Measurements from ENCODE around the gene PTPRG. TPM values are rescaled to one million over a fixed set of nuclear protein-coding genes. Genes with fewer than 3 reads are reported as not detected.

The PTPRG gene
- total and polyA plus RNA-seq, 10 of the 15 experiments (the other 5 are each of a cell fraction or from before 2014, with no cell fraction given) = 0.29 to 20.7 (median 1.4) TPM

DNA sequence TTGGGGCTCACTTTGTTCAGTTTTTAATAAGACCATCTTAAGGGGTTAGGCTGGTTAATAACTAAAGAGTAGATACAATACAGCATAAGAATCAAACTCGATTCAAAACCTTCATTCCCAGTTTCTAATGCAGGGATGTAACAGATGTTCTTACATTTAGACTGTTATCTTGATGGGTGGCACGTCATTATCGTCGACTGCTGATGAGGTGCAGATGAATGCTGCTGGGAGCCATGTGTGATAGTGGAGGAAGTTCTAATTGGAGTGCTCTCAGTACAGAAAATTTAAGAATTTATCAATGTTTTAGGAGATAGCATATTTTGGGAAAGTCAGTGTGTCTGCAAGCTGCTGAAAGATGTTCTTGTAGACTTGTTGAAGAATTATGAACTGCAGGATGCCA lies 331.5 kb downstream of the PTPRG start:
- H2AFZ ChIP-seq (ENCODE audit: control insufficient read depth, low read depth, low read length) = no peak overlapping the region
- no peak overlapping the region for H3K4me3 ChIP-seq
- H4K20me1 ChIP-seq (ENCODE audit: control insufficient read depth, insufficient read depth) = no peaks in the 10 kb centered on the region
- ChIA-PET RAD21 (ENCODE audit: unreplicated experiment) (interaction anchor here (1.9 to 2.7 kb wide), 4 partner anchors 11 to 26 kb away, joined by 4 to 26 read pairs (median 12); no protein-coding TSS in a partner anchor), POLR2A (interaction anchor here (1.0 to 4.6 kb wide), 3 partner anchors 11 to 328 kb away, joined by 3 to 17 read pairs (median 11); no protein-coding TSS in a partner anchor), CTCF (interaction anchor here (3.4 kb wide), 1 partner anchor 42 kb away, joined by 29 read pairs; no protein-coding TSS in a partner anchor), SMC1A (ENCODE audit: uncharacterized antibody, unreplicated experiment) (interaction anchor here (1.0 to 5.8 kb wide), 13 partner anchors 10 to 328 kb away, joined by 3 to 63 read pairs (median 14); no protein-coding TSS in a partner anchor)
- no peaks in the 10 kb centered on the region for H3K36me3 ChIP-seq (ENCODE audit: control insufficient read depth in 2 of 2, insufficient read depth in 2 of 2, low read length in 1 of 2)
- H3K27me3 ChIP-seq (replicated peaks in 1 of 2; ENCODE audit: control insufficient read depth in 2 of 2, insufficient read depth in 2 of 2, low read length in 1 of 2) = no peaks in the 10 kb centered on the region
- ATAC-seq = no peak
- H3K79me2 ChIP-seq (ENCODE audit: control insufficient read depth, insufficient read depth, low read length) = no peaks in the 10 kb centered on the region
- H3K27ac ChIP-seq (ENCODE audit: control insufficient read depth, insufficient read depth) = no peak overlapping the region
- H3K4me1 ChIP-seq (ENCODE audit: control insufficient read depth, insufficient read depth, low read length) = peaks cover 5% of the 10 kb centered on the region; the same call in 1 of the 2 replicates
- in situ Hi-C loops (cut with MboI) = no loop called here
- no peaks in the 10 kb centered on the region for H3K9me3 ChIP-seq (replicated peaks; ENCODE audit: control insufficient read depth, insufficient read depth, low read length)
- WGBS (ENCODE audit: insufficient coverage, insufficient replicate concordance, low lambda C conversion rate, missing lambda C conversion rate) = 40% methylated on average over 4 of the region's 4 CpGs
- H3K4me2 ChIP-seq (ENCODE audit: control insufficient read depth, insufficient read depth) = no peak overlapping the region
- BruUV-seq (replicated peaks) = no TSS peak
- DNase-seq (ENCODE audit: low read depth, low spot score) = no peak
- intact Hi-C loops (cut with micrococcal nuclease; ENCODE audit: unreplicated experiment) = no loop called here
- H3K9ac ChIP-seq (ENCODE audit: control insufficient read depth, insufficient read depth, low read length) = no peak overlapping the region
- TF ChIP-seq FOXK2 (IDR thresholded peaks at IDR 0.05) (no peak), TARDBP (IDR thresholded peaks at IDR 0.05; ENCODE audit: borderline replicate concordance) (no peak), CREB1 (IDR thresholded peaks at IDR 0.05; ENCODE audit: low read depth) (no peak), SREBF1 (IDR thresholded peaks at IDR 0.05; ENCODE audit: low read length) (no peak), MEF2A (IDR thresholded peaks at IDR 0.05; ENCODE audit: insufficient read depth, low read depth, low read length) (no peak), E4F1 (IDR thresholded peaks at IDR 0.05; ENCODE audit: borderline replicate concordance, partially characterized antibody) (no peak), RAD21 (IDR thresholded peaks at IDR 0.05; ENCODE audit: insufficient read depth, low read depth, low read length) (no peak), CUX1 (IDR thresholded peaks at IDR 0.05; ENCODE audit: insufficient replicate concordance, low read depth, low read length) (no peak), SMAD1 (IDR thresholded peaks at IDR 0.05; ENCODE audit: low read depth, partially characterized antibody) (no peak), PAX8 (IDR thresholded peaks at IDR 0.05) (no peak), EZH2 (IDR thresholded peaks at IDR 0.05; ENCODE audit: borderline replicate concordance, control insufficient read depth, low read depth, low read length) (no peak)
- TF ChIP-seq, protein P1, sequence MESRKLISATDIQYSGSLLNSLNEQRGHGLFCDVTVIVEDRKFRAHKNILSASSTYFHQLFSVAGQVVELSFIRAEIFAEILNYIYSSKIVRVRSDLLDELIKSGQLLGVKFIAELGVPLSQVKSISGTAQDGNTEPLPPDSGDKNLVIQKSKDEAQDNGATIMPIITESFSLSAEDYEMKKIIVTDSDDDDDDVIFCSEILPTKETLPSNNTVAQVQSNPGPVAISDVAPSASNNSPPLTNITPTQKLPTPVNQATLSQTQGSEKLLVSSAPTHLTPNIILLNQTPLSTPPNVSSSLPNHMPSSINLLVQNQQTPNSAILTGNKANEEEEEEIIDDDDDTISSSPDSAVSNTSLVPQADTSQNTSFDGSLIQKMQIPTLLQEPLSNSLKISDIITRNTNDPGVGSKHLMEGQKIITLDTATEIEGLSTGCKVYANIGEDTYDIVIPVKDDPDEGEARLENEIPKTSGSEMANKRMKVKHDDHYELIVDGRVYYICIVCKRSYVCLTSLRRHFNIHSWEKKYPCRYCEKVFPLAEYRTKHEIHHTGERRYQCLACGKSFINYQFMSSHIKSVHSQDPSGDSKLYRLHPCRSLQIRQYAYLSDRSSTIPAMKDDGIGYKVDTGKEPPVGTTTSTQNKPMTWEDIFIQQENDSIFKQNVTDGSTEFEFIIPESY (IDR thresholded peaks at IDR 0.05) = no peak
- FAIRE-seq = no peak
